GM21717 (cell line): ENCODE results near the gene OSBPL8.

ENCODE experiments used
- ATAC-seq: cut with Tn5 transposase; IDR thresholded peaks from one replicate; pipeline ENCODE4 v1.9.1; 2021; ENCODE audit warnings: mild to moderate bottlenecking, moderate library complexity; ENCODE audit not compliant: unreplicated experiment

Gene OSBPL8

GRCh38 chr12:76555797-76556196 is 3.8 kb downstream of the OSBPL8 start:
- no peak for ATAC-seq

GRCh38 chr12:76555231-76555767 is 4.3 kb downstream of the OSBPL8 start:
- no peak for ATAC-seq

GRCh38 chr12:76554405-76555230 is 5.0 kb downstream of the OSBPL8 start:
- no peak for ATAC-seq

GRCh38 chr12:76552343-76552938 is 7.1 kb downstream of the OSBPL8 start:
- no peak for ATAC-seq

GRCh38 chr12:76551482-76551888 is 8.1 kb downstream of the OSBPL8 start:
- peak; percentile 47 for ATAC-seq

GRCh38 chr12:76549131-76549530 is 10.4 kb downstream of the OSBPL8 start:
- ATAC-seq: no peak

GRCh38 chr12:76548222-76548837 is 11.2 kb downstream of the OSBPL8 start:
- ATAC-seq: no peak

GRCh38 chr12:76547526-76547925 is 12.0 kb downstream of the OSBPL8 start:
- no peak for ATAC-seq

GRCh38 chr12:76546889-76547288 is 12.7 kb downstream of the OSBPL8 start:
- no peak for ATAC-seq

GRCh38 chr12:76545486-76545885 is 14.1 kb downstream of the OSBPL8 start:
- no peak for ATAC-seq

- ATAC-seq: no peak
Observed at GRCh38 chr12:76544601-76545261, 14.8 kb downstream of the OSBPL8 start.

GRCh38 chr12:76543813-76544347 is 15.7 kb downstream of the OSBPL8 start:
- ATAC-seq: no peak

- ATAC-seq: no peak
Observed at GRCh38 chr12:76542908-76543307, 16.7 kb downstream of the OSBPL8 start.

- ATAC-seq: no peak
Observed at GRCh38 chr12:76539727-76540126, 19.8 kb downstream of the OSBPL8 start.

- no peak for ATAC-seq
Observed at GRCh38 chr12:76537923-76538322, 21.6 kb downstream of the OSBPL8 start.

- ATAC-seq: no peak
Observed at GRCh38 chr12:76536546-76536945, 23.0 kb downstream of the OSBPL8 start.

GRCh38 chr12:76535170-76535569 is 24.4 kb downstream of the OSBPL8 start:
- no peak for ATAC-seq

- no peak for ATAC-seq
Observed at GRCh38 chr12:76533331-76533730, 26.2 kb downstream of the OSBPL8 start.

- no peak for ATAC-seq
Observed at GRCh38 chr12:76532520-76532919, 27.1 kb downstream of the OSBPL8 start.

- no peak for ATAC-seq
Observed at GRCh38 chr12:76531056-76531455, 28.5 kb downstream of the OSBPL8 start.

- ATAC-seq: no peak
Observed at GRCh38 chr12:76530516-76530915, 29.1 kb downstream of the OSBPL8 start.
